A549 (cell line): ENCODE results near the gene TDRKH.

ENCODE experiments used
- CTCF ChIP-seq: fragments of >200 bp; sonication (Bioruptor Twin); formaldehyde crosslinking; IDR thresholded peaks from 3 replicates; pipeline ENCODE4 v1.5.1; 2016
- TP53 ChIP-seq: fragments of 250-450 bp; sonication (Bioruptor Pico); IDR thresholded peaks from 2 replicates; pipeline ENCODE4 v1.5.0; 2021; ENCODE audit warnings: mild to moderate bottlenecking, moderate library complexity

- TF ChIP-seq CTCF (no peak), TP53 (CRISPR knock-in tag) (no peak)
Observed at GRCh38 chr1:151776665-151777062, 13.6 kb downstream of the TDRKH start.
